Measurements from ENCODE around the gene ANK3.

ANK3 gene

GRCh38 chr10:60167050-60167449, 222.6 kb downstream of the ANK3 start:
- DNase-seq, result no peak

GRCh38 chr10:60163786-60164185, 225.9 kb downstream of the ANK3 start:
- DNase-seq, result no peak

DNA sequence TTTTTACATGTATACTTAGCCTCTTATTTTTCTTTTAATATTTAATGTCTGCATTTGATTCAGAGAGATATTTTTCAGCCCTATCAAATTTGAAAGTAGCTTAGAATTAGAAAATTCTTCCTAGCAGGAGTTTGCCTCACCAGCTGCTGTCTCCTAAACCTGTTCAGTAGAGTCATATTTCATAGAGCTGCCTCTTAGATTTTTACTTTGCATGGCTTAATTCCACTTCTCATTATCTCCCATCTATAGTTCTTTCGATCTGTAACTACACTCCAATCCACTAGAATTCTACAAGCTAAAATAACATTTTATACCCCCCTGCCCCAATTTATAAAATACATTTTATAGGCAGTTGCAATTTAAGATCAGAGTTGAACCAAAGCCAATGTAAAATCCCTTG, 227.0 kb downstream of the ANK3 start:
- no peak for DNase-seq

- DNase-seq, result no peak
Observed at GRCh38 chr10:60155943-60156683, 233.6 kb downstream of the ANK3 start.

GRCh38 chr10:60155099-60155877, 234.4 kb downstream of the ANK3 start:
- no peak for DNase-seq

- no peak for DNase-seq
Observed at GRCh38 chr10:60149003-60149402, 240.7 kb downstream of the ANK3 start.

DNA sequence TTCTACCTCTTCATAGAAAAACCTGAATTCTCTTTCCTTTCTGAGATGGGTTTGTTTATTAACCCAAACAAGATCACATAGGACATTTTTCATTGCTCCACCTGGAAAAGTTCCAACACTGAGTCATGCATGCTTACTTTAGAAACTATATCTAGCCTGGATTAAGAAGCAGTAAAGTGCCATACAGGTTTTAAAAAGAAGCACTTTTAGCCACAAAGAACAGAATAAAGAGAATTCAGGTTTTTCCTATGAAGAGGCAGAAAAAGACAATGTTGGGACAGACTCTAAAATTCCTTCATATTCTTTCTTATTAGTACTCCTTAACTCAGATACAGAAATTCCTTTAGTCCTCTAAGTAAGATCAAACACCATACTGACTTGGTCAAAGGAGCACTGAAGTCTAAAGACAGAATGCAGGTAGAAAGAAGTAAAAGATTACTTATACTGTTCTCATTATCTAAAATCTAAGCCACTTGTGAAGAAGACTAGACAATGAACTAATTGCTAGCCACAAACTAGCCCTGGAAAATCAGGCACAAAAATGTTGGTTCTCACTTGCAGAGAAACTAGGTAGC, 241.3 kb downstream of the ANK3 start:
- no peak for DNase-seq

DNA sequence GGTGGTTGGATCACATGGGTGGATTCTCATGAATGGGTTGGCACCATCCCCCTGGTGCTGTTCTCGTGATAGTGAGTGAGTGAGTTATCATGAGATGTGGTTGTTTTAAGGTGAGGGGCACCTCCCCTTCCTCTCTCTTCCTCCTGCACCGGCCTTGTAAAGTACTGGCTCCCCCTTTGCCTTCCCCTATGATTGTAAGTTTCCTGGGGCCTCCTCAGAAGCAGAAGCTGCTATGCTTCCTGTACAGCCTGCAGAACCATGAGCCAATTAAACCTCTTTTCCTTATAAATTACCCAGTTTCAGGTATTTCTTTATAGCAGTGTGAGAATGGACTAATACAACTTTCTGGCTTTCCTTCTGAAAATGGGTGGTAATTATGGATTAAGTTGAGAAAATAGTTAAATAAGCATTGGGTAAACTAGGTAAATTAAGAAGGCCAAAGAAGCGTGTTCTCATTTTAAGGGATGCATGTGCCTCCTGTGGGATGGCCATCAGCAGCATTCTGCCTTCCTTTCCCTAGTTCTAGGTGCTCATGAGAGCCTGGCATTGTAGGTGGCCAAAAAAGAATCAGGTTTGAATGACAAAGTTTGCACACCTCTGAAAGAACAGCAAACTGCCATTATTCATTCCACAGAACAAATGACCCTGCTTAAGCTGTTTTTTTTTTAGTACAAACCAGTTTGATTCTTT, 242.0 kb downstream of the ANK3 start:
- no peak for DNase-seq

DNA sequence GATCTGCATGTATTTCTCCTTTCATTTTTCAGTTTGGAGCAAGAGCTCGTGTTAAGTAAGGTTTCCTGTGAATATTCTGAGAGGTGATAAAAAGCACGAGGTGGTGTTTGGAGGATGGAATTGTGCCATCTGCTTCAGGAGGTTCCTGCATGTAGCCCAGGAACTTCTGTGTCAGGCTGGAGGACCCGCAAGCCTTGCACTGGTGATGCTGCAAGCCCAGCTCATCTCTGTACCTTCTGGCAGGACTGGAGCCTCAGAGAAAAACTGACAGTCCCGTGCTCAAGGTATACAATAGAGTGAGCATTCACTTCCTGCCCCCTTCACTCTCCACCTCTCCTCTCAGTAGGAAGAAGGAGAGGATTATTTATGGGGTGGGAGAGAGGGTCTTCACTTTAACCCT, 242.7 kb downstream of the ANK3 start:
- no peak for DNase-seq

DNA sequence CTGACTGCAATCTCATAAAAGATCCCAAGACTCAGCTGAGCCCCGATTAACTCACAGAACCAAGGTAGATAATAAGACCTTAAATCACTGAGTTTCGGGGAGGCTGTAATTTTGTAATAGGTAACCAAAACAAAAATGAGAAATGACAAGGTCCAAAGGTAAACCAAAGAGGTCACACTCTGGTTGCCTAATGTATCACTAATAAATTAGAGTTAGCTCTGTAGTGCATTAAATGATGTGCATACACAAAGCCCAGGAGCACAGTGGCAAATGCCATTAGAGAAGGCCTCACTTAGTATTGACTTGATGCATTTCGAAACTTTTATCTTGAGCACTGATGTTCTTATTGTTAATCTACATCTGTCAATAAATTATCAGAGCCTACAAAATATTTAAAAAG, 245.6 kb downstream of the ANK3 start:
- no peak for DNase-seq

GRCh38 chr10:60142736-60143135, 246.9 kb downstream of the ANK3 start:
- no peak for DNase-seq

GRCh38 chr10:60141896-60142559, 247.6 kb downstream of the ANK3 start:
- no peak for DNase-seq

- peak; percentile 68 for DNase-seq
Observed at GRCh38 chr10:60140651-60141632, 248.7 kb downstream of the ANK3 start.

- no peak for DNase-seq
Observed at GRCh38 chr10:60139798-60140566, 249.7 kb downstream of the ANK3 start.

GRCh38 chr10:60139290-60139689, 250.4 kb downstream of the ANK3 start:
- no peak for DNase-seq

- no peak for DNase-seq
Observed at GRCh38 chr10:60138842-60139241, 250.8 kb downstream of the ANK3 start.

- DNase-seq, result no peak
Observed at GRCh38 chr10:60138026-60138425, 251.6 kb downstream of the ANK3 start.

GRCh38 chr10:60137292-60137992, 252.2 kb downstream of the ANK3 start:
- no peak for DNase-seq

- DNase-seq, result no peak
Observed at GRCh38 chr10:60135020-60135419, 254.7 kb downstream of the ANK3 start.

DNA sequence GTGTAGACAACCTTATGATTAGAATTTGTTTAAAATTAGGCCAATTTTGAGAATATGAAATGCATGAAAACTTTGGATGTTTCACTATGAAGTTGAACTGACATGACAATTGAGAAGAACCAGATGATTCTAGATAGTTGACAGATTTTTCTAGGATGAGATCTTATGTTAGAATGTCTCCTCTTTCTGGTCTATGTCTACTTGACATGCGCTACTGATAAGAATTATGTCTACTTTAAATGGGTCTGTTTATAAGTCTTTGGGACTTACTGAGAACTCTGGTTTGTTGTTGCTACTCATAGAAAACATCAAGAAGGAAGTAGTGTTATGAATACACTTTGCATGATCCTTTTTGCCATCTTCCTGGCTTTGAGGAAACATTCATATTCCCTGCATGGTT, 255.1 kb downstream of the ANK3 start:
- no peak for DNase-seq
